Measurements from ENCODE around the gene DLG4. TPM values are rescaled to one million over a fixed set of nuclear protein-coding genes. Genes with fewer than 3 reads are reported as not detected.
A peak's percentile ranks its signal among the peaks of the same experiment; 100 is the strongest.

DLG4 gene
- total RNA-seq, 1 experiment from 2014 or later = 38.3 TPM

DNA sequence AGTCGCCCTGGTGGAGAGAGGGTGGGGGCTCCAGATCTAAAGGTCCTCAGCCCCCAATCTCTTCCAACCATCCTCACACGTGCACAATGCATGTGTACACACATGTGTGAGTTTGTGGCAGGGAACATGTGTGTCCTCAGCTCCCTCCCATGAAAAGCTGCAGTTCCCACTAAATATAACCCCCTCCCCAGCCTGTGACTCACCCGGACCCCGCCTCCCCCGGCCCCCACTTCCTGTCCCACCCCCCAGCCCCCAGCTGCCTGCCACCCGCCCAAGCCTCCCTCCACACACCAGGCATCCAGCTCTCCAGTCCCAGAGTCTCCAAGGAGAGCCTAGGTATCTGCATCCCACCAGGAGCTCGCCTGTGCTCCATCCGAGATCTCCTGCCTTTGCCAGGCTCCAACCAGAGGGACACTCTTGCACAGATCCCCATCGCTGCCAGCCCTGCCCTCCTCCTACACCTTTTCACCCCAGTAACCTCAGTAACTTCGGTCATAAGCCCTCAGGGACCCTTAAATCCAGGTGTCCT is 3.9 kb downstream of the DLG4 start:
- H3K9ac ChIP-seq (ENCODE audit: extremely low read depth, insufficient read length, low read length) = peak overlapping the region; percentile 20
- H2AK5ac ChIP-seq (ENCODE audit: insufficient read length, low read length) = no peak overlapping the region
- H3K9me3 ChIP-seq (ENCODE audit: control insufficient read depth, low read depth, low read length) = no peaks in the 10 kb centered on the region
- no peak overlapping the region for H3K23ac ChIP-seq (ENCODE audit: insufficient read length, low read depth, low read length)
- no peak overlapping the region for H2BK12ac ChIP-seq (ENCODE audit: insufficient read length, low read depth, low read length)
- H2BK120ac ChIP-seq (ENCODE audit: low read depth, low read length, poor library complexity, severe bottlenecking) = no peak overlapping the region
- peaks cover 3% of the 10 kb centered on the region; the same call in 1 of the 2 replicates for H3K79me2 ChIP-seq (ENCODE audit: insufficient read depth, low read length)
- TF ChIP-seq, protein P1, sequence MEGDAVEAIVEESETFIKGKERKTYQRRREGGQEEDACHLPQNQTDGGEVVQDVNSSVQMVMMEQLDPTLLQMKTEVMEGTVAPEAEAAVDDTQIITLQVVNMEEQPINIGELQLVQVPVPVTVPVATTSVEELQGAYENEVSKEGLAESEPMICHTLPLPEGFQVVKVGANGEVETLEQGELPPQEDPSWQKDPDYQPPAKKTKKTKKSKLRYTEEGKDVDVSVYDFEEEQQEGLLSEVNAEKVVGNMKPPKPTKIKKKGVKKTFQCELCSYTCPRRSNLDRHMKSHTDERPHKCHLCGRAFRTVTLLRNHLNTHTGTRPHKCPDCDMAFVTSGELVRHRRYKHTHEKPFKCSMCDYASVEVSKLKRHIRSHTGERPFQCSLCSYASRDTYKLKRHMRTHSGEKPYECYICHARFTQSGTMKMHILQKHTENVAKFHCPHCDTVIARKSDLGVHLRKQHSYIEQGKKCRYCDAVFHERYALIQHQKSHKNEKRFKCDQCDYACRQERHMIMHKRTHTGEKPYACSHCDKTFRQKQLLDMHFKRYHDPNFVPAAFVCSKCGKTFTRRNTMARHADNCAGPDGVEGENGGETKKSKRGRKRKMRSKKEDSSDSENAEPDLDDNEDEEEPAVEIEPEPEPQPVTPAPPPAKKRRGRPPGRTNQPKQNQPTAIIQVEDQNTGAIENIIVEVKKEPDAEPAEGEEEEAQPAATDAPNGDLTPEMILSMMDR (conservative IDR thresholded peaks at IDR 0.05) = no peak
- H4K91ac ChIP-seq (ENCODE audit: insufficient read length, low read depth, low read length) = no peak overlapping the region
- H3K27ac ChIP-seq (ENCODE audit: insufficient read length, low read depth, low read length) = no peak overlapping the region
- no peak overlapping the region for H3K18ac ChIP-seq (ENCODE audit: insufficient read length, low read depth, low read length)
- peaks cover 2% of the 10 kb centered on the region for H3K79me1 ChIP-seq (ENCODE audit: insufficient read depth, low read depth, low read length, poor library complexity, severe bottlenecking)
- no peak overlapping the region for H4K8ac ChIP-seq (replicated peaks; ENCODE audit: insufficient read length, low read depth, low read length)
- no peak overlapping the region for H2AFZ ChIP-seq (ENCODE audit: low read length)
- peak overlapping the region; percentile 72 to 91 for H3K4me3 Mint-ChIP-seq
- no peak overlapping the region for H2BK20ac ChIP-seq (ENCODE audit: low read depth, low read length, poor library complexity, severe bottlenecking)
- no peaks in the 10 kb centered on the region for H3K9me3 Mint-ChIP-seq
- H3K27ac Mint-ChIP-seq = peak overlapping the region; percentile 71 to 97 (median 96); a peak in 6 of 7 replicates
- H3K4me1 Mint-ChIP-seq = peaks cover 63 to 67% of the 10 kb centered on the region in 2 experiments
- H2BK5ac ChIP-seq (ENCODE audit: insufficient read length, low read length) = no peak overlapping the region
- H3K4me1 ChIP-seq (ENCODE audit: insufficient read depth, low read length) = peaks cover 3% of the 10 kb centered on the region; the same call in 1 of the 2 replicates
- no peak overlapping the region for H3K56ac ChIP-seq (ENCODE audit: insufficient read length, low read depth, low read length)
- peaks cover 28% of the 10 kb centered on the region for H3K23me2 ChIP-seq (ENCODE audit: insufficient read length, low read depth, low read length, poor library complexity, severe bottlenecking)
- H4K5ac ChIP-seq (ENCODE audit: insufficient read length, low read depth, low read length) = no peak overlapping the region
- no peaks in the 10 kb centered on the region for H4K20me1 ChIP-seq (ENCODE audit: control insufficient read depth, insufficient read depth, insufficient read length)
- peaks cover 0 to 5% (median 3%) of the 10 kb centered on the region in 3 experiments; a peak in 4 of 7 replicates for H3K36me3 Mint-ChIP-seq (ENCODE audit: insufficient read depth in 1 of 3, low read depth in 3 of 3)
- no peaks in the 10 kb centered on the region for H3K27me3 ChIP-seq (ENCODE audit: insufficient read depth, low read length)
- H3T11ph ChIP-seq (ENCODE audit: low read length) = no peak overlapping the region
- peak; percentile 73 for DNase-seq
- peak overlapping the region; percentile 87 for H3K4me2 ChIP-seq (ENCODE audit: insufficient read depth, insufficient read length, low read length)
- no peak overlapping the region for H3K14ac ChIP-seq (ENCODE audit: insufficient read depth, low read length)
- no peak overlapping the region for H3K4ac ChIP-seq (ENCODE audit: low read depth, low read length)
- no CpG with 5 or more reads among the region's 10 CpGs for WGBS (ENCODE audit: extremely low coverage, insufficient read length, low lambda C conversion rate)
- no peak overlapping the region for H2BK15ac ChIP-seq (ENCODE audit: low read depth, low read length)
- H3K27me3 Mint-ChIP-seq (ENCODE audit: low read depth) = no peaks in the 10 kb centered on the region; the same call in none of the 2 replicates

Measured in H9 (cell line).